Stimulated activated CD8-positive, alpha-beta memory T cell treated with anti-CD3 and anti-CD28 coated beads, Interleukin-7, amount 100 ng/mL, for 1 hour (primary cell): ENCODE measurements around the gene GOLGA5.

ENCODE experiments used
- DNase-seq, 2 donors: peaks; one replicate each; pipeline ENCODE4 v3.0.0-alpha.2; 2020; ENCODE audit warnings: low read depth in 2 of 2

The GOLGA5 gene

DNA sequence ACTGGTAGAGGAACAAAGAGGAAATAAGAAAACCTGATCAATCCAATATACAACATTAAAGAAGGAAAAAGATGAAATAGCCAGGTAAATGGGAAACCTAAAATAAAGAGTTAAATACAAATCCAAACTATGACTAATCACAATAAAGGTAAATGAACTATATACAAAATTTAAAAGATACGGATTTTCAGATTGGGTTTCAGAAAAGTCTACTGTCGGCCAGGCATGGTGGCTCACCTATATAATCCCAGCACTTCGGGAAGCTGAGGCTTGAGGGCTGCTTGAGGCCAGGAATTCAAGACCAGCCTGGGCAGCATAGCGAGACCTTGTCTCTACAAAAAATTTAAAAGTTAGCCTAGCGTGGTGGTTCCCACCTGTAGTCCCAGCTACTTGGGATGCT is 89.0 kb downstream of the GOLGA5 start:
- no peak for DNase-seq

DNA sequence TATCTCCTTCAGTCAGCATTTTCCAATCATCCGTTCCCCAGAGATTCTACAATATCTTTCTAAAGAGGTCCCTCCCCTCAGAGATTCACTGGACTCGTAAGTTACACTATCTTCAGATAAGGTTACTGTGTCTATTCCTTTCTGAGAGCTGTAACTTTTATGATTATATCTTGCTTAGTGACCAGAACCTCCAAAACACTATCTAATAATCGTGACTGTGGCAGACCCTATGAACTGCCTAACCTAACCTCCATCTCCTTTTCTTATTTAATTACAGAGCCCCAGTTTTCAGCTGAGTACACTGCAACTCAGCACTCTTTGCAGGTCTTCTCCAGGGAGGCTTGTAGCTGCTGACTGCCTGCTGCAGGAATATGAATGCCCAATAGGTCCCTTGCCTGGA is 90.3 kb downstream of the GOLGA5 start:
- no peak for DNase-seq

DNA sequence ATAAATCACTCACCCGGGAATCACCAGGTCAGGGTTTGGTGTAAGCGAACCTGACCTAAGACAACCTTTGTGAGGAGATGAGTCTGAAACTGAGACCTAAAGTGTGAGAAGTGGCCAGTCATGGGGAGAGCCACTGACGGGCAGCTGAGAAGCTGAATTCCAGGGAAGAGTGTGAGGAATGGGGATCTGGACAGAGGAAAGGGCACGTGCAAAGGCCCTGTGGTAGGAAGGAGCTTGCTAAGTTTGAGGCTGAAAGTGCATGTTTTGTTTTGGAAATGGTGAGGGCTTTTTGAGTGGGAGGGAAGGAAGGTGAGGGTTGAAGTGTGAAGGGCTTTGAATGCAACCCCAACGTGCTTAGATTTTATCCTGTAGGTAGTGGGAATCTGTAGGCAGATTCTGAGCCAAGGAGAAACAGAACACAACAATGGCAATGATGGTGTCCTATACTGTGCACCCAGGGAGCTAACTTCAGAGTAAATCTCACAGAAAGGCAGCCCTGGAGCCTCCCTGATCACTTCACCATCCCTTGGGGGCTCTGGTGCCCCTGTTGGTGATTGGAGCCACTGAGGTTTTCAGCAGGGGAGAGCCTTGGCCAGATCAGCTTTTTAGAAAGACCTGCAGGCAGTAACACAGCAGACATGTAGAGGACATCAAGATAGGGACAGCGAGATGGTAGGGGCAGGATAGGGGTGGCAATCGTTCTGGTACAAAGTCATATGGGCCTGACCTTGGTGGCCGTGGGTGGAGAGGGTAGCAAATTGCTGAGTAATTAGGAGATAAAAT is 91.4 kb downstream of the GOLGA5 start:
- DNase-seq: no peak

DNA sequence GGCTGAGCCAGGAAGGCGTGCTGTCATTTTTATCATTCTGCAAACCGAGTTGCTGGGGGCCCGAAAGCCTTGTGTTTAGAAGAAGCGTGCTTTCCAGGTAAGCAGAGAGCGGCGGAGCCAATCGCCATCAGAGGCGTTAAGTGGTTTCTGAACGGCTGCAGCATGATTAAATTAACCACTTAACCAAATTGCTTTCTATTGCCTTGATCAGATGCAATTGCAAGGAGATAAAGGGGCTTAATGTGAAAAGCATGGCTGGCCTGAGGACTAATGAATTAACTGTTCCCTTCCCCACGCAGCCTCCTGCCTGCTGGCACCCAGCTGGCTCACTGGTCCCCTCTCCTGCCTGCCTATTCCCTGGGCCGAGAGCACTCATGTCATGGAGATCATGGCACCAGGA is 92.2 kb downstream of the GOLGA5 start:
- DNase-seq: no peak

DNA sequence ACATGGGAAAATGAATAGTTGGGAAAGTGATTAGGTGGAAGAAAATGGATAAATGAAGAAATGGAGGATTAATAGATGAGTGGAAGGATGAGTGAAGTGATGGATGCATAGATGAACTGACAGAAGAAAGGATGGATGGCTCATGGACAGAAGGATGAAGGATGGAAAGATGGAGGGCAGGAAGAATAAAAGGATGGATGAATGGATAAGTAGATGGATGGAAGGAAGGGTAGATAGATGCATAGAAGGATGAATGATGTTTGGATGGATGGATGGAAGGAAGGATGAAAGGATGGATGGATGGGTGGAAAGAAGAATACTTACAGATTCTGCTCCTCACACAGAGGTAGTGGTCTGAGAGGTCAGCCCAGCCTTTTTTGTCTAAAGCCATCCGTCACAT is 93.1 kb downstream of the GOLGA5 start:
- DNase-seq: no peak

DNA sequence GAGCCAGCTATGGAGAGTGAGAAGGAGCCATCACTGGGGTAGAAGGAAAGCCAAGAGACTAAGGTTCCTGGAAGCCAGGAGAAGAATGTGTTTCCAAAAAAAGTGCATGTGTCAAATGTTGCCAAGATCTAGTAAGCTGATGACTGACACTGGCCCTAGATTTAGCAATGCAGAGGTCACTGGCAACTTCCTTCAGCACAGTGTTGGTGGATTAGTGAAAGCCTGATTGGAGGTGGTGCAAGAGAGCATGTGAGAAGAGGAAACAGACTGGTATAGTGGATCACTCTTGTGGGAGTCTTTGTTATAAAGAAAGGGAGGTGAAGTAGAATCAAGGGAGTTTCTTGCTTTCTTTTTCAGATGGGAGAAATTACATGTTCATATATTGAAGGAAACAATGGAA is 94.8 kb downstream of the GOLGA5 start:
- DNase-seq: no peak
